Measurements from ENCODE around the gene PIGU.

PIGU gene

DNA sequence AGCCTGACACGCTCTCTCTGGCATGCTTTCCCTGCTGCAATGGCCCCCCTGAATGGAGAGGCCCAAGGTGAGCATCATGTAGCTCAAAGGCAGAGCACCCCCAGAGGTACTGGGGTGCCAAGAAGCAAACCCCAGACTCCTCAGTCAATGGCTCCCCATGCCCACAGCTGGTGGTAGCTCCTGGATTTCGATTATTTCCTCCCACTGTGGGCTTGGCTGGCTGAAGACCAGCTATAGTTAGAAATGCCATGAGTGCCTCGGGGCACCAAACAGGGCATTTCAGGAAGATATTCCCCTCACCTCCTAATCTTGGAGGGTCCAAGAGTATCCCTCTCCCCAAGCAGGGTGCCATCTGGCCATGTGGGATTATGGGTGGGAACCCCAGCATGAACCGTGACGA, 101.6 kb downstream of the PIGU start:
- no peak for DNase-seq

DNA sequence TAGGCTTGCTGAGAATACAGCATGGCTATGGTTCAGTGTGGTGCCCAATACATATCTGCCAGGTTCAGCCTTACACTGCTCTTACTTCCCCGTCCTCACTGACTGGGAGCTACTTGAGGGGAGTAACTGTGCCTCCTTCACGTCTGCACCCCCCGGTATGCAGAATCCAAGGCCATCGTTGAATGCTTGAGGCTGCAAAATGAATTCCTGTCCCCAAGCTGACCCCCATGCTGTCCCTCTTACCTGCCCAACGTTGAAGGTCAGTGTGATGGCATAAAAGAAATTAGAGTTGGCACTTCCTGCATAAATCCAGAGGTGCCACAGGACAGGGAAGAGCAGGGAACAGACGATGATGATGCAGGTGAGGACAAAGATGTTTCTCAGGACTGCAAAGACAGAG, 102.0 kb downstream of the PIGU start:
- DNase-seq = no peak

DNA sequence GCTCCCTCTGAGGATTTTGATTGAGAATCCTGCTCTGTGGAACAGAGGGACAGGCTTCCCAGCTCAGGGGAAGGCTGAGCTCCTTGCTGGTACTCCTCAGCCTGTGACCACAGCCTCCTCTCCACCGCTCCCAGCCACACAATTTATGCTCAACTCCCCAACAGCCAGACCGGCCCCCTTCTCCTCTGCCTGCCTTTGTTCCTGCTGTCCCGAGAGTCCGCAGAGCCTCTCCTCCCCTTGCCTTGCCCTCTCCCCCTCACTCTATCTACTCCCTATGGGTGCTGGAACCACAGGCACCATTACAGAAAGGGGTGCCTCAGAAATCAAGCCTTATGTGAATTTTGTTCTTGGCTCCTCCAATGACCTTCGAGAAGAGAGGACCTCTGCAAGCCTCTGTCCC, 102.5 kb downstream of the PIGU start:
- no peak for DNase-seq

DNA sequence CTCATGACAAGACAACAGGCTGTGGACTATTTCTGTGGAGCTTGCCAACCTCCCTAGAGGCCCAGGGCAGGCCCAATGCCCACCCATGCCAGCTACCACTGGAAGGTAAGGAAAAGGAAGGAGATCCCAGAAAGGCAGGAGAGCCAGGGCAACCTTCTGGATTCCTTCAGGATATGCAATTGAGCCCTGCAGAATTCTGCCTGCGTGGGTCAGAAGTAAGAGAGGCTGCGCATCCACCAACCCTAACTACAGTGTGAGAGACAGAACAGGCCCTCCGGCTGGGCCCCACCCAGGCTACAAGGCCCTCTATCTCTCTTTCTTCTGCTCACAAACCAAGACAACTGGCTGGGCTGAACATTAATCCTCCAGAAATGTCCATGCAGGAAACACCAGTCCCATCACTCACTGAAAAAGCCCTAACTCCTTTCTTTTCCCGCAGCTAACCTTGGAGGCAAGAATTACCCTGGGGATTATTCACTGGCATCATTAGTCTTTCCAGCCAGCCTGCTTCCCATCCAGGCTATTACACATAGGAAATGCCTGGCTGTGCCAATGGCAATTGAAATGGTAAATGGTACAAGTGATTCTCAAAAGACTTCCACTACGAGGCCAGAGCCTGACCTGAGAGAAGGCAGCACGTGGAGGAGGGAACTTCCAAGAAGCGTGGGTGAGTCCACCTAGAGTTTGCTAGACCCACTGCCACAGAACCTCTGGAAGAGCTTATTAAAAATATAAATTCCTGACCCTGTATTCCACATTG, 103.2 kb downstream of the PIGU start:
- DNase-seq = no peak

DNA sequence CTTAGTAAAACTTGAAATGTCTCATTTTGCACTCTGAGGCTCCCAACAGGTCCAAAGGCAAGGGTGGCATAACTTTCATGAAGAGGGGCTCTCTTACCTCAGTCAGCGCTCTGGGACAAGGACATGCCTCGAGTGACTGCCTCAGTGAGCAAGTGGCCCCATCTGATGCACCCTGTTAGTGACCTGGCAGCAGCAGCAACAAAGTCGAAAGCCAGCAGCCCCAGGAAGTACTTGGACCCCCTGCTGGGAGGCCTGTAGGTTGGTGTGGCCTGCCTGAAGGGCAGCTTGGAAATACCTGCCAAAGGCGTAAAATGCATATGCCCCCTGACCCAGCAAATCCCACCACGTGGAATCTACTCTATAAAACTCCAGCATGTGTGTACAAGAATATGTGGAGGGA, 105.1 kb downstream of the PIGU start:
- no peak for DNase-seq

DNA sequence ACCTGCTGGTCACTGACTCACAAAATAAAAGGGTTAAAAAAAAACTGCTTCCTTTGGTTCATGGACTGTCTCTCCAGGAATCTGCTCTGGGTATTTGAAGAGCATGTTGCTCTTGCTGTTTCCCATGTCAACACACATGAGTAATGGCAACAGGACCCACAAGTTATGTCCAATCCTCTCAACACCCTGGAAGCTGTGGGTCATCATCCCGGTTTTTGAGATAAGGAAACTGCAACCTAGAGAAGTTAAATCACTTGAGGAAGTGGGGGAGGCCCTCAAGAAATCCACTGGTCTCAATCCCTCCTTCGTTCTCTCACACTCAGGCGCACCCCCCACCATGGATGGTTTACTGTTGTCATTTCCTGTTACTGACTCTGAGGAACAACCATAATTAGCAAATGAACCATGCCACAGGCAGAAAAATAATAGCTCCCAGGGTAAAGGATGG, 106.0 kb downstream of the PIGU start:
- no peak for DNase-seq

DNA sequence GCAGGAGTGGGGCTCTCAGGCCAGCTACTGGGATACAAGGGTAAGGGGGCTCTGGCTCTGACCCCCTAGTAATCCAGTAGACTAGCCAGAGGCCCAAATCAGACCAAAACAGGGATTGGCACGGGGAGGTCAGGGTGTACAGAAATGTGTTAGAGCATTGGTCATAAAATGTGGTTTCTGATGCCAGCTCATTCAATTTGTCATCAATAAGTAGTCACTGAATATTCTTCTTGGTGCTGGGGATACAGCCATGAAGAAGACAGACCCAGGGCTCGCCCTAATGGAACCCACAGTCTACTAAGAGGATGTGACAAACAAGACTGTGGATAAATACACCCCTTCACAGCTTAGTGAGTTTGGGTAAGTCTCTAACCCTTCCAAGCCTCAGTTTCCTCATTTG, 107.3 kb downstream of the PIGU start:
- DNase-seq = no peak

DNA sequence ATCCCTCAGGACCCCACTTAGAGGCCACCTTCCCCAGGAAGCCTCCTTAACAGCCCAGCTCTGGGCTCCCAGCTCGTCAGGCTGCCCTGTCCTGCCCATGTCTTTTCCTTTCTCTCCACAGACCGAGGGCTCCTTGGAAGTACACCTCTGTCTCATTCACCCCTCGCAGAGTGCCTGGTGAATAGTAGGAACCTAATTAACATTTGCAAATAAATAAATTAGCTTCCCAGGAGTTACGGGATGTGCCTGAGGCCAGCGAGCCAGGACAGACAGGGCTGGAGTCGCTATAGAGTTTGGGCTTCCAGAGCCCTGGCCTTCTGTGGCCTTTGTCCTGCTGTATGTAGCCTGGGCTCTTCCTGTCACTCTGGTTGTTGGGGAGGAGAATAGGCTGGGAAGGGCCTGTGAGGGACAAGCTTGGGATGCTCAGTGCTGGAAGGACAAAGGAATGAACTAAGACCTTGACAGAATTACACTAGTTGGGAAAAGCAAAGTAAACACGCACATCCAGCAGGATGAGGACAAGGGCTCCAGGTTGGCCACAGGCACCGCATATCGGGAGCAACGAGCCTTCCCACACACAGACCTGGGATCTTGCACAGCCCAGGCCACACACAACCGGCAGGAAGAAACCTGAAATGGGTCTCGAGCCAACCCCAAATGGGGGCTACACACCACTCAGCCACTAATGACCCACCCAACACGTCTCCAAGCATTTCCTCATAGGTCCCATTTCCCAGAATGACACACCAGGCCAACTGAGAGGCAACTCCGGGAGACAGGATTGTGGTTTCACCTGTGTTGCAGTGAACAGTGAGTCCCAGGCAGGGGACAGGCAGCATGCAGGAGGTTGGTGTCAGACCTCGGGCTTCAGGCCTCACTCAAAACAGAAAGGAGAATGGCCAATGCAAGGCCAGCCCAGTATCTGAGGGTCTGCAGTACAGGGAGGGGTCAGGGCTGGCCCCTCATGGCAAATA, 108.7 kb downstream of the PIGU start:
- no peak for DNase-seq

DNA sequence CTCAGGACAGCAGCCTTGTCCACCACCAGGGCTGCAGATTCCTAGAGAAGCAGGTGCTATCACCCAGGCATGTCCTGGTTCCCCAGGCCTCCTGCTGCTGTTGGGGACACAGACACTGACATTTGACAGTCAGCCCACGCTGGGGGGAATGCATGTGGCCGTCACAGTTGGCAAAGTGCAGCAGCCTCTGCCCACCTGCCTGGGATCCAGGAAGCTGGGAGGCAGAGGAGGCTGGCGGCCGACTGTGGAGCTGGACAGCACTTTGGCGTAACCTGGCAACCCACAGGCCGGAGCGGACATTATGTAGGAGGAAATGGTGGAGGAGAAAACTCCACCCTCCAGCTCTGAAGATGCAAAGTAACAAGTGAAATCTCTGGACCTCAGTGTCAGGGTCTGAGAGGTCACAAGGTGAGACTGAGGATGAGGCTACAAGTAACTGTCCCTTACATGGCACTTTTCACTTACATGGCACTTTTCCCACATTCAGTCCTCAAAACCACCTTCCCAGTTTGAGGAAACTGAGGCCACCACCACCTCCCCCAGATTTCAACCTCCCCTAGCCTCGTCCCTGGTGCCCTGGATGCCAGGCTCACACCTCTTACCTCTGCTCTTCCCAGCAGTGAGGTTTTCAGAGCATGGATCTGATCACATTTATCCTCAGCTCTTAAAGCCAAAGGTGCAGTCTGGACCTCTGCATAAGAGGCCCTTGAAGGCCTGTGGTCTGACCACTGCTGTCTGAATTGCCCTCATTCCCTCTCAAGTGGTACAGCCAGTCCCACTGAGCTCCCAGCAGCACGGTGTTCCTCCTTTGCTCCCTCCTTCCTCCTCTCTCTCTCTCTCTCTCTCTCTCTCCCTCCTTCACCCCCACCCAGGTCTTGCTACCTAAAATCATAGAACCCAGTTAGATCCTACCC, 109.7 kb downstream of the PIGU start:
- no peak for DNase-seq

DNA sequence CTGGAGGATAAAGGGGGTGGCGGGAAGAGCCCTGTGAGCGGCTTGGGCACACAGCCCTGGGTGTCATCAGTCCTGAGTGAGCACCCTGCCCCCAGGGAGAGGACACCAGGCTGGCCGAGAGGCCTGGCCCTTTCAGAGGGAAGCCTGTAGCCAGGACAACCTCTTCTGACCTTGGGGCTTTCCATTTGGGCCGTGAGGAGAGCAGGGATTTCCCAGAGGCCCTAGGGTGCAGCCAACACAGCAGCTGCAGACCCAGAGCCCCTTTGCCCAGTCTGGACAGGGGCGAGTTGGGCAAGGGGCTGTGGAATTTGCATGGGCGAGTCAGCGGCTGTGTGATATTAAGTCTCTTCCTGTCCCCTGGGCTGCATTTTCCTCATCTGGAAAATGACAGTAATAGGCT, 112.1 kb downstream of the PIGU start:
- DNase-seq = no peak

DNA sequence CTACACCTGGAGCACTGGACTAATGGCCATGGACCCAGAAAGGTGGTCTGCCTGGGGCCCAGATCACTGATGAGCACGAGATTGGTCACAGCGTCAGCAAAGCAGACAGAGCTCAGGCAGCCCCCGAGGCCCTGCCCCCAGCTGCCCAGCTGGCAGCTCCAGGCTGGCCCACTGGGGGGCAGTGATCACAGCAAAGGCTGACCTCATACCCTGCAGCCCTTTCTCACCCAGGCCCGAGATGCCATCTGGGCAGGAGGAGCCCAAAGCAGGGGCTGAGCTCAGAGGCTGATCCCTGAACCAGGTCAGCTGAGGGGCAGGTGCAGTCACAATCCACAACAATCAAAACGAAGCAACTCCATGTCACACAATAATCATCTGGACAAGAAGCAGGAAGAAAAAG, 114.3 kb downstream of the PIGU start:
- DNase-seq = no peak

DNA sequence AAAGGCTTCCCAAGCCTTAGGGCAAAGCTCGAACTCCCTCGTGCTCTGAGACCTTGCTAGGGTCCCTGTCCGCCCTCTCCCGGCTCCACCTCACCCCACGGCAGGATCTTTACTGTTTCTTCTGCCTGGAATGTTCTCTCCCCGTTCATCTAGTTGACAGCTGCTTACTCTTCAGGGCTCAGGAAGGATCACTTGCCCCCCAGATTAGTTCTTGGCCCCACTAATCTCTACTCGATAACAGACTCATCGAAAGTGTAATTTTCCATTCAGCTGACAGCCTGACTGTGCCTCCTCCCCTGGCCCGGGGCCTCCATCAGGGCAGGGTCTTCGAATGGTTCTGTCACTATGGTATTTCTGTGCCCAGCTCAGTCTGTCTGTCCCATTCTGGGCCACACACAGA, 115.2 kb downstream of the PIGU start:
- no peak for DNase-seq

DNA sequence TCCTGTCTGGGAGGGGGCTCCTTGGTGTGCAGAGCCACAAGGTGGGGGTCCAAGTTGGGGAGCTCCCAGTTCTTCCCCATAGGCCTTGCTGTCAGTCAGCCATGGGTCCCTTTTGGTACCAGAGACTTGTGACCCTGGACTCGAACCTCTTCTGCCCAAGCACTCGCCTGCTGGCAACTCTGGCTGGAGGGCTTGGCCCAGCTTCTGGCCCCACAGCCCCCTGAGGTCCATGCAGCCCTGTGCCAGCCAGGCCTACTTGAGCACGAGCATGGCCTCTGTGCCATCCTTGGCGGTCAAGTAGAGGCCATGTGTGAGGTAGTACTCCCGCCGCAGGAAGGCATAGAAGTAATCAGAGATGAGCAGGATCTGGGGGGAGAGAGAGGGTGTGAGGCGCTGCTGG, 116.3 kb downstream of the PIGU start:
- DNase-seq = no peak

DNA sequence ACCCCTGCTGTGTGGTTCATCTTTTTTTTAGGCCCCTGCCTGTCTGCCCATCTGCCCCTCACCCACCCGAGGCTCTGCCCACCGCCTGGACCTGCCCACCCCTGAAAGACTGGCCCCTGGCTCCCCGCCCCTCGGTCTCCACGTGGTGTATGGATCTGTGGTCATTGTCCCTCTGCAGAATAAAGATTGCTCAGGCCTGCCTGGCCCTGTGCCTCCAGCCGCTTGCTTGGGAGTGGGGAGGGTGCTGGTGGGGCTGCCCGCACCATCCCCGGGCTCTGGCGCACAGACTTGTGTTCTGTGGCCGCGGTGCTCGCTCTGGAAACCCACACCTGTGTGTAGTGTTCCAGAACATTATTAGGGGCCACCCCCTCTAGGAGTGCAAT, 116.8 kb downstream of the PIGU start:
- no peak for DNase-seq

DNA sequence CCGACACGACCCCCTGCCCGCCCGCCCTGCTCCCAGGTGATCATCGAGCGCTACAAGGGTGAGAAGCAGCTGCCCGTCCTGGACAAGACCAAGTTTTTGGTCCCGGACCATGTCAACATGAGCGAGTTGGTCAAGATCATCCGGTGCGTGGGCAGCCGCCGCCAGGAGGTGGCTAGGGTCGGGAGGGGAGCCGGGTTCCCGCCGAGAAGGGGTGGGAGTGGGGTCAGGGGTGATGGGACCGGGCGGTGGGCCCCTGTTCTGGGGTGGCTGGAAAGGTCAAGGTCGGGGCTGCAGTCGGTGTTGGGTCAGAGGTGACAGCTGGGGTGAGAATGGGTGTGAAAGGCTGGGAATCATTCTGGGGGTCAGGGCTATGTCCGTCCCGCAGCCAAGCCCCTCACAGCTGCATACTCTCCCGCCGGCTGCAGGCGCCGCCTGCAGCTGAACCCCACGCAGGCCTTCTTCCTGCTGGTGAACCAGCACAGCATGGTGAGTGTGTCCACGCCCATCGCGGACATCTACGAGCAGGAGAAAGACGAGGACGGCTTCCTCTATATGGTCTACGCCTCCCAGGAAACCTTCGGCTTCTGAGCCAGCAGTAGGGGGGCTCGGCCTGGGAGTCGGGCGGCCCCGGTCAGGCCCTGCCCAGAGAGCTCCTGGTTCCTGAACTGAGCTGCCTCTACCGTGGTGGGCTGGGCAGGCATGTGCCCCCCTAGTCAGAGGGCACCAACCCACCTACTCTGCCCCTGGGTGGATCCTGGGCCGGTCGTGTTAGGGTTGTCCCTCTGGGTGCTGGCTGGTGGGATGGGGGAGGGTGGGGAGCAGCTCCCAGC, 117.4 kb downstream of the PIGU start:
- DNase-seq = no peak

DNA sequence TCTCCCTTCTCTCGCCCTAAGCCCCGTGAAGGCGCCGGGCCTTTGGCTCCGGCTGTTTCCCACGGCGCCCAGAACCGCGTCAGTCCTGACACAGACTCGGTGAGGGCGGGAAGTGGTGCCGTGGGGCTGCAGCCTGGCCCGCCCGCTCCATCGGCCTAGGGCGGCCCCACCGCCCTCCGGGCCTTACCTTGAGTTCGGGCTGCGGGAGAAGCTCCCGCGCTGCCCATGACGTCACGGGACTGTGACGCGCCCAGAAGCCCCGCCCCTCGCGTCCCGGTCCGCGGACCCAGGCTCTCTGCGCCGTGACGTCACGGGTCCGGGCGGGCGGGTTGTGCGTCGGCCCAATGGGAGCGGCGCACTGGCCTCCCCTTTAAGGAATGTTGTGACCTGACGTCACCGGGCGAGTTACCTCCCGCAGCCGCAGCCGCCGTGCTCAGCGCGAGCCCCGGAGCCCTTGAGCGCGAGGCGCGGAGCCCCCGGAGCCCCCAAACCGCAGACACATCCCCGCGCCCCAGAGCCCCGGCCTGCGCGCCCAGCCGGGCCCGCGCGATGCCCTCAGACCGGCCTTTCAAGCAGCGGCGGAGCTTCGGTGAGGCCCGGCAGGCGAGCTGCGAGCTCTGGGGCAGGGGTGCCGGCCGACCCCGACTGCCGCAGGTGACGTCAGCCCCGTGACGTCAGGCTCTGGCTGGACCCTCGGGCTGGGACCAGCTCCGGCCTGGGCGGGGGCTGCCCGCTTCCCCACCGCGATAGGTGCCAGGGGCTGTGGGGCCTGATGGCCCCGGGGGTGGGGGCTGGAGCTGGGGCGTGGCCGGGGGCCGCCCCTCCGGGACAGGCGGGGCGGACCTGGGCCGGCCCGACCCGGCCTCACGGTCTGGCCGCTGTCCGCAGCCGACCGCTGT, 118.3 kb downstream of the PIGU start, which contains the start of gene MAP1LC3A:
TSS of gene MAP1LC3A (plus strand) at position 399 of the 899 bp plus-strand sequence. CDS start at position 550, 151 bp downstream.
- DNase-seq = peak; percentile 92

DNA sequence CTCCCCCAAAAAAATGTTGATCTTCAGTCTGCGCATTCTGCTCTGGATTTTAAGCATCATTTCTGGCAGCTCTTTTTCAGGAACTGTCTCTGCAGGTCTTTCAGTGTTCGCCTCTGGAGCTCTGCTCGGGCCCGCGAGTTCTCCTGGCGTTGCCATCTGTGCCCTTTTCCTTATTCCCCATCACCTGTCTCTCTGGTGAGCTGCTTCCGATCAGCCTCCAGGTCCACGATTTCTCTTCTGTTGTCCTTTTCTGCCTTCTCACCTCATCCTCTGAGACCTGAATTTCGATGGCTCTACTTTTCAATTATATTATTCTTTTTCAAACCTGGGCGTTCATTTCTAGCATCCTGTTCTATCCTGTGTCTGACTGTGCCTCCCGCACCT, 119.0 kb downstream of the PIGU start:
- no peak for DNase-seq

DNA sequence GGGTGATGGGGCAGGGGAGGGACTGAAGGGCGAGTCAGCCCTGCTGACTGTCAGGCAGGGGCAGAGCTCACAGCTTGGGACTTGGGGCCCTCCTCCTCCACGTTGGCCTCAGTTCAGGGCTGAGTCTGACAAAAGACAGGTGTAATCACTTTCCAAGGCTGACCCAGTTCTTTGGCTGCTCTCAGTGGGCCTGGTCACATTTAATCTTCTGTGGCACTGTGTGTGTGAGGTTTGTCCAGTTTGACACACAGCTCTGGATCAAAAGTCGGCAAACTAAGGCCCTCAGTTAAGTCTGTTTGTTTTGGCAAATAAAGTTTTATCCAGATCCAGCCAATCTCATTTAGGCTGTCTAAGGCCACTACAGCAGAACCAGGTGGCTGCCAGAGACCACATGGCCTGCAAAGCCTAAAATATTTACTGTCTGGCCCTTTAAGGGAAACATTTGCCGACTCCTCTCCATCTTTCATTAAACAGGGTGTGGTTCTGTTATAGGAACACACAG, 123.5 kb downstream of the PIGU start:
- no peak for DNase-seq

DNA sequence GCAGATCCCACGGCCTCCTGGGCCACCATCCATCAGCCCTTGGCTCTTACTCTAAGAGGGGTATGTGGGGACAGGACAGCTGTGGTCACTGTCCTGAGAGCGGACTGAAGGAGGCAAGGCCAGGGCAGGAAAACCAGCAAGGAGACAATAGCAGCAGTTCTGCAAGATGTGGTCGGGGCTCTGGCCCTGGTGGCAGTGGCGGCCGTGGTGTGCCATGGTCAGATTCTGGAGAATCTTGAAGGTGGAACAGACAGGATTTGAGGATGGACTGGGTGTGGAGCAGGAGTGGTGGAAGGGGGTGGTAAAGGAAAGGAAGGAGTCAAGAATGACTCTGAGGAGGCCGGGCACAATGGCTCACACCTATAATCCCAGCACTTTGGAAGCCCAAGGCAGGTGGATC, 124.3 kb downstream of the PIGU start:
- DNase-seq = no peak

DNA sequence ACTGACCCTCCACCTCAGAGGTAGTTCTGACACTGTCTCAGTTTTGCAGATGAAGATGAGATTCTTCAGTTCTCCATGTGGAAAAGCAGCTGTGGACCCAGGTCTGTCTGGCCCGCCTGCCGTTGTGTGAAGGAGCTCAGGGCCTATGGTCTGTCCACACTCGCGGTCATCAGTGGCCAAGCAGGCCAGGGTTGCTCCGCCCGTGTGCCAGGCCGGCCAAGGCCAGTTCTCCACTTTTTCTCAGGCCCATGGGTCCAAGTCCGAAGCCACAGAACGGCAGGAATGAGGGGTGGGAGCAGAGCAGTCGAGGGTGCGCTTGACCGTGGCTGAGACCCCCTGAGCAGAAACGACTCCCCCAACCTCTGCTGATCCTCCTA, 127.0 kb downstream of the PIGU start:
- DNase-seq = no peak

All from stimulated activated CD4-positive, alpha-beta T cell treated with anti-CD3 and anti-CD28 coated beads, Interleukin-1b, Interleukin-23, amount 100 ng/mL, for 48 hours (primary cell).